ENCODE results near the gene CHAC2.
"Not testable (repeated sequence)": the region's sequence is repeated elsewhere in the genome, so short reads cannot be mapped to it uniquely, and the experiment has no call there.

Gene CHAC2

DNA sequence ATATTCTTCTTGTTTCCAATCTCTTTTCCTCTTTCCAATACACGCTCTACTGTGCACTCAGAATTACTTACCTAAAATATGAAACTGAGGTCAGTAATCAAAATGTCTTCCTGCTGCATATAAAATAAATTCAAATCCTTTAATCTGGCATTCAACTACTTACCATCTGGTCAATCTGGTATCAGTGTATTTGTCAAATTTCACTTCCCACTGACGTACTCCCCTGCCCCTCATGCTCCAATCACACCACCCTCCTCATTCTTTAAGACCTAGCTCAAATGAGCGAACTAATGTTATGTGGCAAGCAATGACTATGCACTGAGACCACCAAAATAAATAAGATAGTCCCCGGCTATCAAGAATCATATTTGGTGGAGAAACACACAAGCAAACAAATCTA is 12.5 kb downstream of the CHAC2 start:
- no peak for FAIRE-seq

DNA sequence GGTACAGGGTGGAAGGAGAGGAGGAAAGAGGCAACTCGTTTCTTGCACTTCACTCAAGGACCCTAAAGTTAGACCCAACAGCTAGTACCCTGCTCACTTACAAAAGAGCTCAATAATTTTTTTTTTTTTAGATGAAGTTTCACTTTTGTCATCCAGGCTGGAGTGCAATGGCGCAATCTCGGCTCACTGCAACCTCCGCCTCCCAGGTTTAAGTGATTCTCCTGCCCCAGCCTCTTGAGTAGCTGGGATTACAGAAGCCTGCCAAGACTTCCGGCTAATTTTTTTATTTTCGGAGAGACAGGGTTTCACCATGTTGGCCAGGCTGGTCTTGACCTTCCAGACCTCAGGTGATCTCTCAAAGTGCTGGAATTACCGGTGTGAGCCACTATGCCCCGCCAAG is 15.1 kb downstream of the CHAC2 start:
- FAIRE-seq, result no peak

DNA sequence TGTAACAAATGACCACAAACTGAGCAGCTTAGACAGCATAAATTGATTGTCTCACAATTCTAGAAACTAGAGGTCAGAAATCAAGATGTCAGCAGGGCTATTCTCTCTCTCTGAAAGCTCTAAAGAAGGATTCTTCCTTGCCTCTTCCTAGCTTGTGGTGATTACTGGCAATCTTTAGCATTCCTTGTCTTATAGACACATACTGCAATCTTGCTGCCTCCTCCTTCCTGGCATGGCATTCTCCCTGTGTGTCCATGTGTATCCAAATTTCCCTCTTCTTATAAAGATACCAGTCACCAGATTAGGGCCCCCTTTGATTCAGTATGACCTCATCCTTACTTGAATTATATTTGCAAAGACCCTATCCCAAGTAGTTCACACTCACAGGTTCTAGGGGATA is 16.8 kb downstream of the CHAC2 start:
- FAIRE-seq, result no peak

DNA sequence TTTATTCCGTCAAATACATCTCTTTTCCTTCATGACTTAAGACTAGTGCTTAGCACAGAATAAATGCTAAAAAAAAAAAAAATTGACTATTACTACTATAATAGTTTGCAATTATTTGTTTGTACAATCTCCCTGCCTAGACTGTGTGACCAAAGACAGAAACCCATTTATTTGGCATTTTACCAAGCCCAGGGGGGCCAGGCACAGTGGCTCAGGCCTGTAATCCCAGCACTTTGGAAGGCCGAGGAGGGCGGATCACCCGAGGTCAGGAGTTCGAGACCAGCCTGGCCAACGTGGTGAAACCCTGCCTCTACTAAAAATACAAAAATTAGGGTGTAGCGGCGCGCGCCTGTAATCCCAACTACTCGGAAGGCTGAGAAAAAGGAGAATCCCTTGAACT is 17.8 kb downstream of the CHAC2 start:
- FAIRE-seq, result no peak

DNA sequence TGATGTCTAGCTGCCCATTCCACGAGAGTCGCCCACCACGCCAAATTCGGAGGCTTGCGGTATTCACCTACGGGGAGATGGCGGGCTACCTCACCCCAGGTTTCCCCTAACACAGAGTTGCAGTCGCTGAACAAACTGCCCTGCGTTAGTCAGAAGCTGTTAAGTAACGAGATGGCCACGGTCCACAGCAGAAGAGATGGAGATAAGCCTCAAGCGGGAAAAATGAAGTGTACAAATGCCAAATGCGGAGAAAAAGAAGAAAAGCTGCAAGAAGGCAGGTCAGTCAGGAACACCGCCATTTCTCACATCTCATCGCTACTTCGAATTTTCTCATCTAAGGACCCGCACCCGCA is 18.7 kb downstream of the CHAC2 start:
- FAIRE-seq, result no peak

DNA sequence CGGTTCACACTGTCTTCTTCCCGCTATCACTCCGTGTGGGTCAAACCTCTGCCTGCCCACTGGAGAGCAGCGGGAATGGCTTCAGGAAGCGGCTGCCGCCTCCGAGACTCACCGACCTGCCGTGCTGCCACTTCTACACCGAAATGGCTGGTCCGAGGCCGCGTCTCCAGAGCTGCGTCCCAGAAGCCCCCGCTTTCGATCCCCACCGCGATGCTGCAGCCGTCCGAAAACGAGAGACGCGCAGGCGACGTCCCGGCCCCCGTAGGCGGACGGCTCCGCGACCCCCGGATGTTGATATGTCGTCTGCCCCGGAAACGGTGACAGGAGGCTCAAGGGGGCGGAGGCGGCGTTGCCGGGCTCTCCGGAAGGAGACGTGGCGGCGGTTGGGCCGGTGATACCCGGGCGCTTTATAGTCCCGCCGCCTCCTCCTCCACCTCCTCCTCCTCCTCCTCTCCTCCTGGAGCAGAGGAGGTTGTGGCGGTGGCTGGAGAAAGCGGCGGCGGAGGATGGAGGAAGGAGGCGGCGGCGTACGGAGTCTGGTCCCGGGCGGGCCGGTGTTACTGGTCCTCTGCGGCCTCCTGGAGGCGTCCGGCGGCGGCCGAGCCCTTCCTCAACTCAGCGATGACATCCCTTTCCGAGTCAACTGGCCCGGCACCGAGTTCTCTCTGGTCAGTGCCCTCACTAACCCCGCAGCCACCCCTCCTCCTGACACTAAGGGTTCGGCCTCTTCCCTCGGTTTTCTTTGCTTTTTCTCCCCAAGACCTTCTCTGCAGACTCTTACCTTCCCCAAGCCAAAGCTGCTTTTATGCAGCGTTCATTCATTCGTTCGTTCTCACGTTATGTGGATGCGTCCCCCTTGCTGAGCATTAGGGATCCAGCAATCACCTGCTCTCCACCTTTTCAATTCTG is 19.4 kb downstream of the CHAC2 start, which contains the start of the genes ASB3 and ERLEC1:
ASB3 (minus strand) TSS at position 249 of the 909 bp plus-strand sequence. CDS start 21,381 bp downstream, outside the sequence.
ERLEC1 (plus strand) TSS at position 340 of the 909 bp plus-strand sequence; CDS start at position 507, 167 bp downstream.
- no peak for FAIRE-seq

DNA sequence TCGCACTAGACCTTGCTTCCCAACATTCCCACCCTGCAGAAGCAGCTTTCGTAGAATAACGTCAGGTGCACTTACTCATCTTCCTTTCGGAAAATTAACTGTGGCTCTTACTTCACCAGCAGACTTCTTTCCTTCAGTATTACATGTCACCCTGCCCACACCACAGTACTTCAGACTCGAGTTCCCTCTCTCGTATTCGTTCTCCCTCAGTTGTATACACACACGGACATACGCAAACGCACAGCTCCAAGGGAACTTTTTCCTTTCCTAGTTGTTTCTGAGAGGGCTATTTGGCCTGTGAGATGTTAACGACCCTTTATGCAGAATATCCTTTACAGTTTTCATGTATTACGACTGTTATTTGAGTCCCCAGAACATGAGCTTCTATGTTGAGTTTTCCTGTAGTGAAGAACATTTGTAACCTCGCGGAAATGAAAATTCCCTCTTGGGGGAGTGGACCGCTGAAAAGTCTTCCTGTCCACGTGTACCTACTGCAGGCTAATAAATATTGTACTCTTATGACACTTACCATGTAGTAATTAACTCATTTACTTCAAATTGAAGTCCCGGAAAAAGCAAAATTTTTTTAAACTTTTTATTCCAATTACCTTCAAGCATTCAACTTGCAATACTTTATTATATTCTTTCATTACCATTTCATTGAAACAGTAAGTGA is 20.1 kb downstream of the CHAC2 start:
- no peak for FAIRE-seq

DNA sequence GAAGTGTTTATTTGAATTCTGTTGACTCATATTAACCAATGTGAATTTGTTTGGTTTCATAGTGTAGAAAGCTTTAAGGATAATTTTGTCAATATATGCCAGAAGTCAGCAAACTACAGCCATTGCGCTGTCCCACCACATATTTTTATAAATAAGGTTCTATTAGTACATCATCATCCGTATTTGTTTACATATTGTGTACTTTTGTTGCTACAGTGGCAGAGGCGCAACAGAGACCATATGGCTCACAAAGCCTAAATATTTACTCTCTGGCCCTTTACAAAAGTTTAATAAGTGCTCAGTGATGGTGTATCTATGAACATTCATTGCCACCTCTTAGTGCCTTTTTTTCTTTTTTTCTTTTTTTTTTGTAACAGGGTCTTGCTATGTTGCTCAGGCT is 25.7 kb downstream of the CHAC2 start:
- no peak for FAIRE-seq

DNA sequence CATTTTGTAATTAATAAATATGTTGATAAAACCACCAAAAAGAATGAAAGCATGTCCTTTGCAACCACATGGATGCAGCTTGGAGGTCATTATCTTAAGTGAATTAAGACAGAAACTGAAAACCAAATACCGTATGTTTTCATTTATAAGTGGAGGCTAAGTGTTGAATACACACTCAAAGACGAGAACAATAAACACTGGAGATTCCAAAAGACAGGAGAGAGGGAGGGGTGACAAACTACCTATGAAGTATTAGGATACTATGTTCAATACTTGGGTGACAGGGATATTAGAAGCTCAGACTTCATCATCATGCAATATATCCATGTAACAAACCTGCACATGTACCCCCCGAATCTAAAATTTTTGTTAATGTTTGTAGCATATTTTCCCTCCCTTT is 26.2 kb downstream of the CHAC2 start:
- no peak for FAIRE-seq

DNA sequence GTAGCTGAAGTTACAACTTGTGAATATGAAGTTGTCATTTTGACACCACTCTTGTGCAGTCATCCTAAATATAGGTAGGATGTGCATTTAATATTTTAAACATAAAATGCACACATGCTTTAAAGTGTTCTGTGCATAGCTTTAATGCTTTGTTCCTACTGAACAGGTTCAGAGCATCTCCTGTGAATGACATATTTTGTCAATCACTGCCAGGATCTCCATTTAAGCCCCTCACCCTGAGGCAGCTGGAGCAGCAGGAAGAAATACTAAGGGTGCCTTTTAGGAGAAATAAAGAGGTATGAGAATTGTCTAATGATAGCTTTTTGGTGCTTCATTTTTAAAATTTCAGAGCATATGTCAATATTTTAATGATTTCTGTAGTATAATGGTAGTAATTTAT is 33.9 kb downstream of the CHAC2 start:
- no peak for FAIRE-seq

DNA sequence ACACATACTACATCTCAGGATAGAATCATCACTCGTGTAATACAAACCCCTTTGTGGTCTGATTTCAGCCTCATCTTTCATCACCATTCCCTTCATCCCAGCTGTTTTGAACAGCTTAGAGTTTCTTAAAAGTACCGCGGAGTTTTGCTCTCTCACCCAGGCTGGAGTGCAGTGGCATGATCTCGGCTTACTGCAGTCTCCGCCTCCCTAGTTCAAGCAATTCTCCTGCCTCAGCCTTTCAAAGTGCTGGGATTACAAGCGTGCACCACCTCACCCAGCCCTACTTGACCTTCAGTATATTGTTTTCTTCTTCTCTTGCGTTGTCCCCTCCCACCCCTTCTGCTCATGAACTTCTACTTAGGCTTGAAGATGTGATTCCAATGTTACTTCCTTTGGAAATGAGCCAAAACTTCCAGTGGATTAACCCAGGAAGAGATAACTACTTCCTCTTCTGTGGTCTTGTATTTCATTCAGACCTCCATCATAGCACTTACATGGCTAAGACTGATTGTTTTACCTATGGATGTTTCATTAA is 35.1 kb downstream of the CHAC2 start:
- no peak for FAIRE-seq

DNA sequence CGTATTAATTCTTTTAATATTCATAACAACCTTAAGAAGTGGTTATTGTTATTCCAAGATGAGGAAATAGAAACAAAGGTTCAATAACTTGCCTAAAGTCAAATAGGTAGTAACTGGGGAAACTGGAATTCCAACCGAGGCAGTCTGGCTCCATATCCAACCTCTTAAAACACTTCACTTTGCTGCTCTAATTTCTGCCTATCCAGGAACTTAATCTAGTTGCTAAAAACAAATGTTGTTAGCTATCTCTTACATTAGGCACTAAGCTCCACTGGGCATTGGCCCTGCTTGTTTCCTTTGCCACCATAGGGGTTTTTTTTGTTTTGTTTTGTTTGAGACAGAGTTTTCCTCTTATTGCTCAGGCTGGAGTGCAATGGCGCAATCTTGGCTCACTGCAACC is 44.0 kb downstream of the CHAC2 start:
- no peak for FAIRE-seq

DNA sequence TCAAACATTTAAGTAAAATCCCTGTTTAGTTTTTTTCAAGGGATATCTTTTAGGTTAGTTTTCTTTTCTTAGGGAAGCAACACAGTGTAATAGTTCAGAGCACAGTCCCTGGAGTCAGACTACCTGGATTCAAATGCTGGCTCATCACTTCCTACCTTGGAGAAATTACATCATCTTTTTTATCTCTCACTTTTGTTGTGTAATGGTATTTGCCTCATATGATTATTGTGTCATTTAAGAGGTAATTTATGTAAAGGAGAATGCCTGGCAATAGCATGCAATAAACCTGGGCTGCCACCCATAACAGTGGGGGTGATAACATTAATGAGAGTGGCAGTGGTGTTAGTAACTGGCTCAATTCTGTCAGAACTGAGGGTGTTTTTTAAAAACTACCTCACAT is 45.5 kb downstream of the CHAC2 start:
- no peak for FAIRE-seq

DNA sequence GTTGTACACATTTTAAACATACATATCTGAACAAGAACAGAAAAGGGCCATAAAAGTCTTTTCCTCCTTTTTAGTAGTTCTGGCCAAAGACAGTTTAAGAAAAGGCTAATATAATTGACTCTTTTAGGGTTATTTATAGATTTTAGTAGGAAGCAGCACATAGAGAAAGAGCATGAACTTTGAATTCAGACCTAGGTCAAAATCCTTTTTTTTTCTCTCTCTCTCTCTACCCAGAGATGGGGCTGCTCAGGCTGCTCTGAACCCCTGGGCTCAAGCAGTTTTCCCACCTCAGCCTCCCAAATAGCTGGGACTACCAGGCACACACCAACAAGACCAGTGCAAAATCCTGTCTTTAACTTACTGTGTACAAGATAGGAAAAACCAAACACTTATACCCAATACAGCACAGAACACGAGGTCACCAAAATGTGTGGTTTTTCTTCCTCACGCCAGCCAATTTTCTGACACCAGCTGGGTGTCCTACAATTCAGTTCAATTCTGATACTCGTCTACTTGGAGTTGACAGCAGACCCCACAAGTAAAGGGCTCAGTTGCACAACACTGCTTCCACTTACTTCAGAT is 51.3 kb downstream of the CHAC2 start:
- no peak for FAIRE-seq

DNA sequence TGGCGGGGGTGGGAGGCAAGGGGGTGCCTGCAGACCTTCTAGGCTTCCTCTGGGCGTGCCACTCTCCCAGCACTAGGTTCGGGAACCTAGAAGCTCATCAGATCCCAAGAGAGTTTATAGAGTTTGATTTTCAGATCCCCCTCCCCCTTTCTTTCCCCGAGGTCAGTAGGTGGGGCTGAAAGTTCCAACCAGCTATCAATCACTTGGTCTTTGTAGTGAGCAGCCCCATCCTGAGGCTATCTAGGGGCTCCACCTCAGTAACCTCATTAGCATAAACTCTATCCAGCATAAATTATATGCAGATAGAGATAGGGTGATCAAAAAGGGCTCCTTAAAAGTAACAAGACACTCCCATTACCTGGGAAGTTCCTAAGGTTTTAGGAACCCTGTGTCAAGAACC is 52.0 kb downstream of the CHAC2 start:
- FAIRE-seq, result no peak

DNA sequence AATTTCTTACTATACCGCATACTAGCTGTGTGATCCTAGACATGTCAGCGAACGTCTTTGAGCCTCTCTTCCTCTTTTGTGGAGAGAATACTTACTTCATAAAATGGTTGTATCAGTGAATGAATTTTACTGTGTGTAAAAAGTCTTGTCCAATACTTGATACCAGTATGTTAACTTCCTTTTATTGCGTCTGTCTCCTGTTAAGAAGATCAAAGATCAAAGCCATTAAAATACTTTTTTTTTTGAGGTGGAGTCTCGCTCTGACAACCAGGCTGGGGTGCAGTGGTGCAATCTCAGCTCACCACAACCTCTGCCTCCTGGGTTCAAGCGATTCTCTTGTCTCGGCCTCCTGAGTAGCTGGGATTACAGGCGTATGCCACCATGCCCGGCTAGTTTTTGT is 52.4 kb downstream of the CHAC2 start:
- FAIRE-seq, result no peak

DNA sequence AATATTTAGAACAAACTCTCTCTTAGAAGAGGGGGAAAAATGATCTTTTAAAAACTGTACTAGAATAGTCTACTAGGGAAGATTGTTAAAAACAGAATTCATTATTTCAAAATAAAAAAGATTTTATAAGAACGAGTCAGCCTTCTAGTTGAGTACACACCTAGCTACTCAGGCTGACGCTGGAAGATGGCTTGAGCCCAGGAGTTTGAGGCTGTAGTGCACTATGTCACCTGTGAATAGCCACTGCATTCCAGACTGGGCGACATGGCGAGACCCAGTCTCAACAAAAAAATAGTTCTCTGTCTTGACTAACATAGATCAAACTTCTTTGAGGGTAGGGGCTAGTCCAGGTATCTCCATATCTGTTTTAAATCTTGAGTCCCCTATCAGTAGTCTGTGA is 53.1 kb downstream of the CHAC2 start:
- FAIRE-seq, result no peak

DNA sequence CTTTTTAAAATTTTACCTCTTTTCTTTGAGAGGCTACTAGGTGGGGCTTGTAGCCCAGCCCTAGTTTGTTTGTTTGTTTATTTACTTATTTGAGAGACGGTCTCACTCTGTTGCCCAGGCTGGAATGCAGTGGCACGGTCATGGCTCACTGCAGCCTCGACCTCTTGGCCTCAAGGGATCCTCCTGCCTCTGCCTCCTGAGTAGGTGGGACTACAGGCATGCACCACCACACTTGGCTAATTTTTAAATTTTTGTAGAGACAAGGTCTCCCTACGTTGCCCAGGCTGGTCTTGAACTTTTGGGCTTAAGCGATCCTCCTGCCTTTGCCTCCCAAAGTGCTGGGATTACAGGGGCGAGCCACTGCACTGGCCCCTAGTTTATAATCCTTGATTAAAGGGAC is 54.2 kb downstream of the CHAC2 start:
- FAIRE-seq, result no peak

DNA sequence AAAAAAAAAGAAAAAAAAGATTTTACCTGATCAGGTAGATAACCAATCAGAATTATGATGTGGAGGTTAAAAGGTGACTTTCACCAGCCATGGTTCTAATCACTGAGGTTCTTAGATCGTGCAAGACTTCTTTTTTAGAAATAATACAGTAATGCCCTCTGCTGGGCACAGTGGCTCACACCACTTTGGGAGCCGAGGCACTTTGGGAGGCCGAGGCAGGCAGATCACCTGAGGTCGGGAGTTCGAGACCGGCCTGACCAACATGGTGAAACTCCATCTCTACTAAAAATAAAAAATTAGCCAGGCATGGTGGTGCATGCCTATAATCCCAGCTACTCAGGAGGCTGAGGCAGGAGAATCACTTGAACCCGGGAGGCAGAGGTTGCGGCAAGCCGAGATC is 56.0 kb downstream of the CHAC2 start:
- FAIRE-seq, result not testable (repeated sequence)
